Gastroesophageal sphincter (tissue), 4 donors: Measurements from ENCODE around the gene EXOC2. TPM values are rescaled to one million over a fixed set of nuclear protein-coding genes. Genes with fewer than 3 reads are reported as not detected.

Experiments
- ATAC-seq: fragments of 150-250 bp; one replicate; pipeline ENCODE4 v1.9.1; 2016; ENCODE audit warnings: mild to moderate bottlenecking, moderate library complexity
- H3K27ac ChIP-seq, 4 donors: fragments of 200-600 bp; sonication (generic) in 3 of 4; 1 replicate in 3 of 4; 2 replicates in 1 of 4; pipeline ENCODE4 v1.5.1; 2016 to 2019
- H3K27me3 ChIP-seq: fragments of 200-600 bp; sonication (generic); one replicate; pipeline ENCODE4 v1.5.1; 2019
- H3K36me3 ChIP-seq, 2 donors: fragments of 200-600 bp; sonication (generic); one replicate each; pipeline ENCODE4 v1.5.1; 2019; ENCODE audit warnings: control low read depth in 1 of 2
- H3K4me1 ChIP-seq, 3 donors: fragments of 200-600 bp; sonication (generic); 1 replicate in 2 of 3; 2 replicates in 1 of 3; pipeline ENCODE4 v1.5.1; 2016 to 2019; ENCODE audit warnings: control low read depth in 2 of 3
- H3K4me3 ChIP-seq, 2 donors: fragments of 200-600 bp; sonication (generic); one replicate each; pipeline ENCODE4 v1.5.1; 2019; ENCODE audit warnings: mild to moderate bottlenecking in 1 of 2, moderate library complexity in 1 of 2
- H3K9me3 ChIP-seq, 3 donors: fragments of 200-600 bp; sonication (generic); one replicate each; pipeline ENCODE4 v1.5.1; 2017 to 2019; ENCODE audit warnings: control low read depth in 2 of 3
- EP300 ChIP-seq: sonication (generic); formaldehyde crosslinking; IDR thresholded peaks from one replicate; pipeline ENCODE4 v1.6.1; 2017; ENCODE audit warnings: antibody characterized with exemption, mild to moderate bottlenecking
- POLR2A ChIP-seq, 2 donors: fragments of 450-650 bp; IDR thresholded peaks; one replicate each; pipeline ENCODE4 v1.6.1; 2017; ENCODE audit warnings: antibody characterized with exemption in 2 of 2, mild to moderate bottlenecking in 2 of 2, moderate library complexity in 1 of 2
- POLR2AphosphoS5 ChIP-seq: sonication (generic); formaldehyde crosslinking; IDR thresholded peaks from one replicate; pipeline ENCODE4 v1.6.1; 2017; ENCODE audit warnings: antibody characterized with exemption
- WGBS, 2 donors: methylation state at CpG; one replicate each; pipeline ENCODE4 v1.1.5; 2018; ENCODE audit warnings: low coverage in 1 of 2; 5-methylcytosine and 5-hydroxymethylcytosine counted together
- total RNA-seq, 4 donors: library from RNA; depleted of rRNA; stranded (reverse); fragments of >200 nt; gene quantifications; one replicate each; pipeline ENCODE4 v1.1.0, GENCODE V29; 2016
- TF ChIP-seq, protein P1 (sequence below), 4 experiments: fragments of 200-600 bp in 2 of 4; fragments of 450-650 bp in 2 of 4; sonication (generic) in 1 of 4; IDR thresholded peaks; one replicate each; pipeline ENCODE4 v1.5.1; 2017 to 2019; ENCODE audit warnings: antibody characterized with exemption in 4 of 4, mild to moderate bottlenecking in 2 of 4, moderate library complexity in 2 of 4

Gene EXOC2
- total RNA-seq, 4 donors from 2014 or later: 17.8 to 39.2 (median 25.8) TPM

DNA sequence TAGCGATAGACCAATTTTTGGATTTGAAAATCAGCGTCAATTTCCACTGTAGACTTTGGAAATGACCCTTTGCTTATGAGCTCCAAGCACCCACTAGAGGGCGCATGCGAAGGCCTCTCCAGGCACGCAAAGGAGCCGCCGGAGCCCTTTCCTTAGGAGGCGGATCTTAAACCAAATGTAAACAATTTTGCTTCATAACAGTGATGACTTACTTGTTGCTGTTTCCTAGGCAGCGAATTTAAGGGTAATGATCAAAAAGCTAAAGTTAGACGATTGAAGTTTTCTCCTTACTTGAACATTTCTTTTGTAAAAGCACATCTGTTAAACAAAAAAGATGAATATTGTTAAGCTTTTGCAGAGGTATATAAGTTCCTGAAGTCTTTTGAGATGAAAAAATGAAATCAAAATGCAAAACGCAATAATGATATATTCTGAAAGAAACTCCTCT lies 29.2 kb upstream of the EXOC2 start:
- TF ChIP-seq POLR2A (IDR thresholded peaks at IDR 0.05): no peak
- TF ChIP-seq POLR2AphosphoS5: peak; percentile 16
- TF ChIP-seq, protein P1, sequence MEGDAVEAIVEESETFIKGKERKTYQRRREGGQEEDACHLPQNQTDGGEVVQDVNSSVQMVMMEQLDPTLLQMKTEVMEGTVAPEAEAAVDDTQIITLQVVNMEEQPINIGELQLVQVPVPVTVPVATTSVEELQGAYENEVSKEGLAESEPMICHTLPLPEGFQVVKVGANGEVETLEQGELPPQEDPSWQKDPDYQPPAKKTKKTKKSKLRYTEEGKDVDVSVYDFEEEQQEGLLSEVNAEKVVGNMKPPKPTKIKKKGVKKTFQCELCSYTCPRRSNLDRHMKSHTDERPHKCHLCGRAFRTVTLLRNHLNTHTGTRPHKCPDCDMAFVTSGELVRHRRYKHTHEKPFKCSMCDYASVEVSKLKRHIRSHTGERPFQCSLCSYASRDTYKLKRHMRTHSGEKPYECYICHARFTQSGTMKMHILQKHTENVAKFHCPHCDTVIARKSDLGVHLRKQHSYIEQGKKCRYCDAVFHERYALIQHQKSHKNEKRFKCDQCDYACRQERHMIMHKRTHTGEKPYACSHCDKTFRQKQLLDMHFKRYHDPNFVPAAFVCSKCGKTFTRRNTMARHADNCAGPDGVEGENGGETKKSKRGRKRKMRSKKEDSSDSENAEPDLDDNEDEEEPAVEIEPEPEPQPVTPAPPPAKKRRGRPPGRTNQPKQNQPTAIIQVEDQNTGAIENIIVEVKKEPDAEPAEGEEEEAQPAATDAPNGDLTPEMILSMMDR (IDR thresholded peaks at IDR 0.05): peak; percentile 76 to 89 (median 80)
- no peak for TF ChIP-seq EP300
- ATAC-seq: peak; percentile 84
- WGBS, 2 donors: 7 to 9% methylated on average over 9 to 11 of the region's 11 CpGs
- Histone ChIP-seq H3K4me3 (no peak overlapping the region), H3K27ac (no peak overlapping the region), H3K27me3 (no peaks in the 10 kb centered on the region), H3K4me1 (peaks cover 0 to 9% (median 0%) of the 10 kb centered on the region in 3 donors), H3K9me3 (no peaks in the 10 kb centered on the region), H3K36me3 (no peaks in the 10 kb centered on the region)

DNA sequence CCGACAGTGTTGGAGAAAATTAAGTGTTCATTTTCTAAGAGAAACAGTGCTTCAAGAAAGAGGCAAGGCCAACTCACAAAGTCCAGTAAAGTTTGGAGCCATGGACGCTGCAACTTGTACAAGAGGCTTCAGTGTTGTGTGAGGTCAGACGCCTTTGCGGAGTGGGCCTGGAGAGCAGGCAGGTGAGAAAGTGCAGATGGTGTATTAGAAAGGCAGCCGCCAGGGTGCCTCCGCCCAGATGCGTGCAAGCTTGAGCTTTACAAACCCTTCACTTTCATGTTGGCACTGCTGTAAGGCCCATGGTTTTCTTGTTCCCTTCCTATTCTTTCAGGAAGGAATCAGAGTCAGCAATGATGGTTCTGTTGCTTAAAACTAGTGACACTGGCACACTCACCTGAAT lies 25.4 kb upstream of the EXOC2 start:
- TF ChIP-seq POLR2AphosphoS5: no peak
- TF ChIP-seq EP300: no peak
- TF ChIP-seq, protein P1 (IDR thresholded peaks at IDR 0.05): no peak
- no peak for TF ChIP-seq POLR2A (IDR thresholded peaks at IDR 0.05)
- Histone ChIP-seq H3K4me3 (no peak overlapping the region), H3K27ac (no peak overlapping the region), H3K9me3 (no peaks in the 10 kb centered on the region), H3K4me1 (peaks cover 0 to 25% (median 0%) of the 10 kb centered on the region in 3 donors), H3K36me3 (no peaks in the 10 kb centered on the region), H3K27me3 (no peaks in the 10 kb centered on the region)
- no peak for ATAC-seq
- WGBS, 2 donors: 87 to 94% methylated on average over 7 of the region's 7 CpGs

DNA sequence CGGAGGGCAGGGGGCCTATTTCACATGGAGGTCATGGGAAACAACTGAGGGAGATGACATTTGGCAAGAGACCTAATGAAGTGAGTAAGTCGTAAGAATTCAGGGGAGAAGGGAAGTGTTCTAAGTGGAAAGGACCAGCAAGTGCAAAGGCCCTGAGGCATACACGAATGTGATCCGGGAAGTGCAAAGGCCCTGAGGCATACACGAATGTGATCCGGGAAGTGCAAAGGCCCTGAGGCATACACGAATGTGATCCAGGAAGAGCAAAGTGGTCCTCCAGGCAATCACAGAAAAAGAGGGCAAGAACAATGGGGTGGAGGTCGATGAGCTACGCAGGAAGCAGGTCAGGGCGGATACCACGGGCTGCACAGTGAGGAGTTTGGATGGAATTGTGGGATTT lies 24.2 kb upstream of the EXOC2 start:
- 86 to 90% methylated on average over 9 of the region's 11 CpGs for WGBS, 2 donors
- Histone ChIP-seq H3K36me3 (no peaks in the 10 kb centered on the region), H3K27me3 (no peaks in the 10 kb centered on the region), H3K4me3 (no peak overlapping the region), H3K4me1 (peaks cover 0 to 21% (median 0%) of the 10 kb centered on the region in 3 donors), H3K27ac (no peak overlapping the region), H3K9me3 (no peaks in the 10 kb centered on the region)
- TF ChIP-seq POLR2A (IDR thresholded peaks at IDR 0.05): no peak
- no peak for TF ChIP-seq EP300
- no peak for TF ChIP-seq POLR2AphosphoS5
- TF ChIP-seq, protein P1 (IDR thresholded peaks at IDR 0.05): no peak
- ATAC-seq: no peak

DNA sequence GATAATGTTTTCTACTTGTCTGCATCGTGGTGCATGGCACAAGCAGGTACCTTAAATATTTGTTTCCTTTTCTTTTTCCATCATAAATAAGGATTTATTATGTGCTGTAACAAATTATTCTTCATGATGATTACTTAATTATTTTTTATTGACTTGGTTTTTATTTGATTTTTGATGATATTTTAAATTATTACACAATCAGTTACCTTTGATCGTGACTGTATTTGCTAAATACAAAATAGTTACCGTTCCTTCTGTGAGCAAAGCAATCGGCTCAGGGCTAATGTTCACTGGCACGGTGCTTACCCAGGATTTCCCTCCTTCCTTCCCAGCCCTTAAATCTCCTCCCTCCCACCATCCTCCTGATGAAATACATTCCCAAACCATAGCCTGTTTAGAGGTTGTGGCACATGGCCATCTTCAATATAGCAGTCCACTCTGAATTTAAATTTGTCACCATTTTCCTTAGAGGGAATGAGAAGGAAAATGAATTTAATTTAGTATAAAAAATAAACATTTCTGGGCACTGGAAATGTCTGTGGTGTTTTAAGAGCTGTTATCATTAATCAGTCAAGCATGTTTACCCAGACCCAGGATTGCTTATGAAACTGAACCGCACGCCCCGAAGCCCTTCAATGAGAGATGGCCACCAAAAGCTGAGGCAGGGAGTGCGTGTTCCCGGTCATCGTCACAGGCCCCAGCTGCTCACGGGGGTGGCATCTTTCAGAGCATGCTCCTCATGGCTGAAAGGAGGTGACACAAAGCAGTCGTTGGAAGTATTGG lies 23.0 kb upstream of the EXOC2 start:
- TF ChIP-seq EP300: no peak
- no peak for ATAC-seq
- Histone ChIP-seq H3K27ac (peak overlapping the region in 3 of 4 donors; percentile 41 to 66 (median 42)), H3K4me1 (peaks cover 0 to 26% (median 3%) of the 10 kb centered on the region in 3 donors), H3K27me3 (no peaks in the 10 kb centered on the region), H3K9me3 (no peaks in the 10 kb centered on the region), H3K36me3 (no peaks in the 10 kb centered on the region), H3K4me3 (no peak overlapping the region)
- WGBS, 2 donors: 34 to 46% methylated on average over 11 to 12 of the region's 13 CpGs

DNA sequence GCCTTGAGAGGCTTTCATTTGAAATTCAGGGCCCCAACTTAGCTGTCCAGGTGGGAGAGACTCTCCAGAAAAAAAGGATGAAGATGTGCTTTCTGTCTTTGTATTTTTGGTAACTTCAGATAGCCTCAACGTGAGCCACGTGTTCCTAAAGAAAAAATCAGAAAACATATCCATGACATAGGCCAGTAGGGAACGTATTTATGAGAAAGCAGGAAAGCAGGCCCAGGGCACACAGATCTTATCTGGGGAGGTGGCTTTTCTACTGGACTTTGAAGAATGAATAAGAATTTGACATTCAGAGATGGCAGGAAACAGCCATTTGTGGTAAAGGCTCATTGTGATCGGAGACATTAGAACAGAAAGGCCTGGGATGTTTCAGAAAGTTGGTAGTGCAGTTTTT lies 21.2 kb upstream of the EXOC2 start:
- Histone ChIP-seq H3K27ac (no peak overlapping the region), H3K4me3 (no peak overlapping the region), H3K27me3 (no peaks in the 10 kb centered on the region), H3K4me1 (peaks cover 0 to 43% (median 3%) of the 10 kb centered on the region in 3 donors), H3K9me3 (no peaks in the 10 kb centered on the region), H3K36me3 (no peaks in the 10 kb centered on the region)
- WGBS, 2 donors: 82 to 89% methylated on average over 4 of the region's 4 CpGs
- ATAC-seq: no peak
- TF ChIP-seq POLR2AphosphoS5: no peak

DNA sequence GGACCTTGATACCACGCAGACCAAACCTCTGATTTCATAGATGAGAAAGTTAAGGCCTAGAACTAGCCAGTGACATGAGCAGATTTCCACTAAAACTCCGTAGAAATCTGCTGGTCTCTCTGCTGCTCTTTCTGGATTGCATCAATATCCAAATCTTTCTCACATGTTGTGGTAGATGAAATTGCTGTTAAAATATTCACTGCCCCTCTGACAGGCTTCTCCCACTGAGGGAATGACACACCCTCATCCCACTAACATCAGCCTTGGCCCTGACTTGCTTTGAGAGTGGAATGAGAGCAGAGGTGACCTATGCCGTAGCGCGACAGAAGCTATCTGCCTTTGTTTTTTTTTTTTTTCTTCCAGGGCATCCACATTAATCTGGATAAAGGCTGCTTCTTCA lies 20.4 kb upstream of the EXOC2 start:
- H3K4me3 ChIP-seq: no peak overlapping the region
- no peaks in the 10 kb centered on the region for H3K27me3 ChIP-seq
- no peak for ATAC-seq
- peaks cover 0 to 44% (median 3%) of the 10 kb centered on the region in 3 donors for H3K4me1 ChIP-seq
- TF ChIP-seq EP300 (no peak), POLR2AphosphoS5 (no peak), POLR2A (IDR thresholded peaks at IDR 0.05) (no peak)
- TF ChIP-seq, protein P1 (IDR thresholded peaks at IDR 0.05): no peak
- no peak overlapping the region for H3K27ac ChIP-seq
- 94 to 98% methylated on average over 5 of the region's 5 CpGs for WGBS, 2 donors
- H3K36me3 ChIP-seq: no peaks in the 10 kb centered on the region
- no peaks in the 10 kb centered on the region for H3K9me3 ChIP-seq
